Left ventricle myocardium inferior (tissue), 1 donor: ENCODE measurements around the gene TACR2. TPM values are rescaled to one million over a fixed set of nuclear protein-coding genes. Genes with fewer than 3 reads are reported as not detected.
A peak's percentile ranks its signal among the peaks of the same experiment; 100 is the strongest.

Experiments used
- DNase-seq: peaks from one replicate; pipeline ENCODE4 v3.0.0-alpha.2; 2020
- H3K27ac ChIP-seq: fragments of 200-600 bp; replicated peaks from 2 replicates; pipeline ENCODE4 v1.8.0; 2021
- H3K27me3 ChIP-seq: fragments of 200-600 bp; 2 replicates; pipeline ENCODE4 v1.8.0; 2021; ENCODE audit warnings: low read depth
- H3K36me3 ChIP-seq: fragments of 200-600 bp; 2 replicates; pipeline ENCODE4 v1.8.0; 2021
- H3K4me1 ChIP-seq: fragments of 200-600 bp; 2 replicates; pipeline ENCODE4 v1.8.0; 2021
- H3K4me3 ChIP-seq: fragments of 200-600 bp; 2 replicates; pipeline ENCODE4 v1.8.0; 2021; ENCODE audit warnings: mild to moderate bottlenecking, moderate library complexity
- H3K9me3 ChIP-seq: fragments of 200-600 bp; replicated peaks from 2 replicates; pipeline ENCODE4 v1.8.0; 2021
- CTCF ChIP-seq: fragments of 200-600 bp; IDR thresholded peaks from 2 replicates; pipeline ENCODE4 v1.8.0; 2021; ENCODE audit warnings: antibody characterized with exemption, mild to moderate bottlenecking, borderline replicate concordance
- intact Hi-C: fragments of 100-400 bp; cut with micrococcal nuclease; formaldehyde crosslinking; loops from one replicate; pipeline ENCODE4 v1.11.0; 2022
- total RNA-seq: library from RNA; stranded (reverse); fragmentation: NEBNext Ultra II Directional; extraction: Animal tissue kit (Norgen Biotek cat#: 25700); gene quantifications from one replicate; pipeline ENCODE4 v1.2.1, GENCODE V29; 2021
- donor health status: DM: no; HTN: yes; CAD: no; lungs with severe emphysema.

The TACR2 gene
- total RNA-seq, 1 donor from 2014 or later: not detected

- Histone ChIP-seq H3K36me3 (no peaks in the 10 kb centered on the region), H3K4me3 (no peak overlapping the region), H3K27ac (peak overlapping the region; percentile 92), H3K27me3 (no peaks in the 10 kb centered on the region), H3K4me1 (peaks cover 44% of the 10 kb centered on the region), H3K9me3 (no peaks in the 10 kb centered on the region)
- DNase-seq: no peak
- TF ChIP-seq CTCF: no peak
- intact Hi-C loops: no loop called here
Measured at GRCh38 chr10:69411476-69411875, 5.2 kb downstream of the TACR2 start.

- intact Hi-C loops: no loop called here
- Histone ChIP-seq H3K36me3 (no peaks in the 10 kb centered on the region), H3K4me1 (peaks cover 53% of the 10 kb centered on the region), H3K27me3 (no peaks in the 10 kb centered on the region), H3K27ac (peak overlapping the region; percentile 92), H3K9me3 (no peaks in the 10 kb centered on the region), H3K4me3 (no peak overlapping the region)
- no peak for DNase-seq
- no peak for TF ChIP-seq CTCF
Measured at GRCh38 chr10:69410487-69410886, 6.2 kb downstream of the TACR2 start.

GRCh38 chr10:69409968-69410367 lies 6.8 kb downstream of the TACR2 start:
- Histone ChIP-seq H3K27ac (peak overlapping the region; percentile 92), H3K4me1 (peaks cover 59% of the 10 kb centered on the region), H3K36me3 (no peaks in the 10 kb centered on the region), H3K9me3 (no peaks in the 10 kb centered on the region), H3K4me3 (no peak overlapping the region), H3K27me3 (no peaks in the 10 kb centered on the region)
- no peak for DNase-seq
- no peak for TF ChIP-seq CTCF
- intact Hi-C loops: no loop called here

- no peak for DNase-seq
- Histone ChIP-seq H3K27me3 (no peaks in the 10 kb centered on the region), H3K27ac (peak overlapping the region; percentile 92), H3K36me3 (no peaks in the 10 kb centered on the region), H3K4me1 (peaks cover 60% of the 10 kb centered on the region), H3K9me3 (no peaks in the 10 kb centered on the region), H3K4me3 (peak overlapping the region; percentile 62)
- intact Hi-C loops: no loop called here
- TF ChIP-seq CTCF: no peak
Measured at GRCh38 chr10:69409176-69409495, 7.6 kb downstream of the TACR2 start.

GRCh38 chr10:69408318-69409175 lies 8.2 kb downstream of the TACR2 start:
- Histone ChIP-seq H3K4me3 (peak overlapping the region; percentile 62), H3K27me3 (no peaks in the 10 kb centered on the region)

More at GRCh38 chr10:69408318-69409175, 8.2 kb downstream of the TACR2 start:
- H3K36me3 ChIP-seq: no peaks in the 10 kb centered on the region
- peak; percentile 92 for TF ChIP-seq CTCF
- no peaks in the 10 kb centered on the region for H3K9me3 ChIP-seq
- H3K4me1 ChIP-seq: peaks cover 65% of the 10 kb centered on the region
- intact Hi-C loops: no loop called here
- H3K27ac ChIP-seq: peak overlapping the region; percentile 92
- peak; percentile 94 for DNase-seq
